ENCODE data around the gene RGS7. TPM values are rescaled to one million over a fixed set of nuclear protein-coding genes. Genes with fewer than 3 reads are reported as not detected.
"Not testable (repeated sequence)": the region's sequence is repeated elsewhere in the genome, so short reads cannot be mapped to it uniquely, and the experiment has no call there.

Gene RGS7
- total RNA-seq, 1 donor from 2014 or later, result not detected

DNA sequence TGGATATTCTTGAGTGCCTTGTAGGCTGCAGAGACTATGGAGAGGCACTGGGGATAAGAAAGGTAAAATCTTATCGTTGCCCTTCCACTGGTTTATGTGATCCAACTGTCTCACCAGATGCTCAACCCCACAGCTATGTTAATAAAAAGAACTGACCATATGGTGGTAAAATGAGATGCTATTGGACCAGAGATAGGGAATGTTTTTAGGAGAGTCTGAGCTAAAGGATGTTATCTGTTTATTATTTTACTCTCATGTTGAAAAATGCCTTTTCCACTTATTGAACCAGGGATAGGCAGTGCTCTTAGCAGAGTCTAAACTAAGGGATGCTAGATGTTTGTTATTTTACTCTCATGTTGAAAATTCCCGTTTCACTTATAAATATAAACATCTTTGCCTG lies 572.2 kb downstream of the RGS7 start:
- no peak for DNase-seq (ENCODE audit: low read depth)

DNA sequence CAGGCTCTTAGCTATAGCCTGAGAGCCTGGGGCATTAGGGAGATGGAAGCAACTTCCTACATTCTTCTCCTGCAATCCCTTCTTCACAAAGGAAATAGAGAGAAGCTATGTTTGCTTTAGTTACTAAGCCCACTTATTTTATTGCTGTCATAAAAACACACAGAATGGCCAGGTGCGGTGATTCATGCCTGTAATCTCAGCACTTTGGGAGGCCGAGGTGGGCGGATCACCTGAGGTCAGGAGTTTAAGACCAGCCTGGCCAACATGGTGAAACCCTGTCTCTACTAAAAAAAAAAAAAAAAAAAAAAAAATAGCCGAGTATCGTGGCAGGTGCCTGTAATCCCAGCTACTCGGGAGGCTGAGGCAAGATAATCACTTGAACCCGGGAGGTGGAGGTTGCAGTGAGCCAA lies 573.3 kb downstream of the RGS7 start:
- peak; percentile 88 for DNase-seq (ENCODE audit: low read depth)

GRCh38 chr1:240776237-240776636 lies 580.8 kb downstream of the RGS7 start:
- DNase-seq (ENCODE audit: low read depth), result no peak

GRCh38 chr1:240772131-240772530 lies 584.9 kb downstream of the RGS7 start:
- DNase-seq (ENCODE audit: low read depth), result no peak

DNA sequence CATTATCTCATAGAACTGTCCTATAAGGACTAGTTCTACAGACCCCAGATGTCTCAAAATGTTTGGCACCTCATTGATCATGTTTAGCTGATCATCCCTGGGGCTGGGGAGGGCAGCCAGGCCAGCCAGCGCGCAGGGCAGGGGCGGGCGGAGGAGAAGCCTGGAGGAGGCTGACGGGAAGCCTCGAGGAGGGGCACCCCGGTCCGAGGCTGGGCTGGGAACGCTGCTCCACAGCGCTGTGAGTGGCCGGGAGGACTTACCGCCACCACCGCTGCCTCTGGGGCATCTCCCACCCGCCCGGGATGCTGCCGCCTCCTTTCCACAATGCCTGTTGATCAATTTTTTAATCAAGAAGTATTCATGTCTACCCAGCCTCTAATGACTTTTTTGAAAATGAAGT lies 585.6 kb downstream of the RGS7 start:
- no peak for DNase-seq (ENCODE audit: low read depth)

DNA sequence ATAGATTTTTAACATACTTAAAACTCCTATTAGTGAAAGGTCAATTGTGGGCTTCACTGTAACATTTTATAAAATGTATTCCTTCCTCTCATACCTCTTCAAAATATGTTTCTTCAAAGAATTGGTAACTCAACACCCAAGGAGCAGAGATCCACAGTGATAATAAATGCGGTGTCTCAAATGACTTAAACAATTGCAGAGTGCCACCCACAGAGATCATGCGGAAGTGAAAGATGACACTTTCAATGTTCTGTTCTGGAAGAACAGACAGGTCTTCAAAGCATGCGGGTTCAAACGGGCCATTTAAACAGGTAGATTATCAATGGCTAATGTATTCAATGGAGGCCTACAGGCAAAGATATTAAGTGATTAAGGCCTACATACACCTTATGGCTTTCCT lies 588.0 kb downstream of the RGS7 start:
- no peak for DNase-seq (ENCODE audit: low read depth)

- no peak for DNase-seq (ENCODE audit: low read depth)
These were observed 590.2 kb downstream of the RGS7 start for GRCh38 chr1:240766831-240767230.

DNA sequence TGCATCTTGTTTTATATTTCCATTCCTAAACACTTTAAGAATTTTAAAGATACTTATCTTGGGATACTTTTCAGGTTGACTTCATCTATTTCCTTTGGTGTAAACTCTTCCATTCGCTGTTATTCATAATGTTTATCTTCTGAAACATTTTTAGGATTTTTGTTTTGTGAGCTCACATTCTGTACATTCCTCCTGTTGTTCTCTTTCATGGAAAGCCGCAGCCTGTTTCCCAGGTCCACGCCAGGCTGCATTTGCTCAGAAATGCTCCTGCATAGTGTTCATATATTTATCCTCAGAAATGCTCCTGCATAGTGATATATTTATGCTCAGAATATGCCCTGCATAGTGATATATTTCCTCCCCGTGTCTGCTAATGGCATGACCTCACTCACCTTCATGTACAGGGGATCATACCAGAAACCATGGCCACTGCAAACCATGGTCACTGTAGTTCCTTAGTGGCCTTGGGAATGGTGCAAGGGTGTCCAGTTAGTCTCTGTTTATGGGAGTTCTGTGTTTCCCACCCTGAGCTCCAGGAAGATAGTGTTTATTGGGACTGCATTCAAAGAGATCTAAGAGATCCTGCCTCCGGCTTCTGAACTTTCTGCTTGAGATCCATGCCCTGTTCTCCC lies 591.2 kb downstream of the RGS7 start:
- peak; percentile 18 for DNase-seq (ENCODE audit: low read depth)

DNA sequence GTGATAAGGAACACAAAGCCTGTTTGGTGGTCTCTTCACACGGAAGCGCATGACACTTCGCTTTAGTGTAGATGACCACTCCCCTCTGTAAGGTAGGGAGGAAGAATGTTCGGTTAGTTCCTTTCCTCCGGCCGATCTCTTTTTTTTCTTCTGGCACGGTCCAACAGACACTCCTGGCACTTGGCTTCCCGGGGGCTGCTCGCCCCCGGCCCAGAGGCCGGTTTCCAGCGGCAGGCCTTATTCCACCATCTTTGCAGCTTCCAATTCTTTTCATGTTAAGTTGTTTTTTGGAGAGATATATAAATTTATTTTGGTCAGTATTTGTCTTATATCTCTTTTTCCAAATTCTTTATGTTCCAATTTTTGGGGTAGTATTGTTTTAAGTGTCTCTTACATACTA lies 593.2 kb downstream of the RGS7 start:
- DNase-seq (ENCODE audit: low read depth), result no peak

DNA sequence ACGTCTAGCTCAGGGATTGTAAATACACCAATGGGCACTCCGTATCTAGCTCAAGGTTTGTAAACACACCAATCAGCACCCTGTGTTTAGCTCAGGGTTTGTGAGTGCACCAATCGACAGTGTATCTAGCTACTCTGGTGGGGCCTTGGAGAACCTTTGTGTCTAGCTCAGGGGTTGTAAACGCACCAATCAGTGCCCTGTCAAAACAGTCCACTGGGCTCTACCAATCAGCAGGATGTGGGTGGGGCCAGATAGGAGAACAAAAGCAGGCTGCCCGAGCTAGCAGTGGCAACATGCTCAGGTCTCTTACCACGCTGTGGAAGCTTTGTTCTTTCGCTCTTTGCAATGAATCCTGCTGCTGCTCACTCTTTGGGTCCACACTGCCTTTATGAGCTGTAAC lies 593.9 kb downstream of the RGS7 start:
- not testable (repeated sequence) for DNase-seq (ENCODE audit: low read depth)

DNA sequence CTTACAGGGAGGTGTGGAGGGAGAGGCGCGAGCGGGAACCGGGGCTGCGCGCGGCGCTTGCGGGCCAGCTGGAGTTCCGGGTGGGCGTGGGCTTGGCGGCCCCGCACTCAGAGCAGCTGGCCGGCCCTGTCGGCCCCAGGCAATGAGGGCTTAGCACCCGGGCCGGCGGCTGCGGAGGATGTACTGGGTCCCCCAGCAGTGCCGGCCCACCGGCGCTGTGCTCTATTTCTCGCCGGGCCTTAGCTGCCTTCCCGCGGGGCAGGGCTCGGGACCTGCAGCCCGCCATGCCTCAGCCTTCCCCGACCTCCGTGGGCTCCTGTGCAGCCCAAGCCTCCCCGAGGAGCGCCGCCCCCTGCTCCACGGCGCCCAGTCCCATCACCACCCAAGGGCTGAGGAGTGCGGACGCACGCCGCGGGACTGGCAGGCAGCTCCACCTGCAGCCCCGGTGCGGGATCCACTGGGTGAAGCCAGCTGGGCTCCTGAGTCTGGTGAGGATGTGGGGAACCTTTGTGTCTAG lies 594.5 kb downstream of the RGS7 start:
- not testable (repeated sequence) for DNase-seq (ENCODE audit: low read depth)

- not testable (repeated sequence) for DNase-seq (ENCODE audit: low read depth)
These were observed 598.2 kb downstream of the RGS7 start for GRCh38 chr1:240758777-240759176.

DNA sequence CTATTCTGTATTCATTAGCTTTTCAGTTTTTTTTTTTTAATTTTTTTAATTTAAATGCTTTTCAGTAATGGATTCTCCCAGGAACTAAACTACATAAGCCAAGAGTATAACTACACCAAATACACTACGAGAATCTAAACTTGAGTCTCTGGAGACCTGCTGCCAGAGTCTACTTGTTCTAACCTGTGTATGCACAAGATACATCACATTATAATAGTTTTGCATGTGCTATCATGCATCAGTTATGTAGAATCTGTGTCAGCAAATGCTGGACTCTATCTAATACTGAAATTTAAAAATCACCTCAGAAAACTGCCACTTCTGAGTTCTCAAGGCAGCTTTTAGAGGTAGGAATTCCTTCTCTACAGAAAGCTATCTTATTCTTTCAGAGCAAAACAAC lies 598.7 kb downstream of the RGS7 start:
- no peak for DNase-seq (ENCODE audit: low read depth)

DNA sequence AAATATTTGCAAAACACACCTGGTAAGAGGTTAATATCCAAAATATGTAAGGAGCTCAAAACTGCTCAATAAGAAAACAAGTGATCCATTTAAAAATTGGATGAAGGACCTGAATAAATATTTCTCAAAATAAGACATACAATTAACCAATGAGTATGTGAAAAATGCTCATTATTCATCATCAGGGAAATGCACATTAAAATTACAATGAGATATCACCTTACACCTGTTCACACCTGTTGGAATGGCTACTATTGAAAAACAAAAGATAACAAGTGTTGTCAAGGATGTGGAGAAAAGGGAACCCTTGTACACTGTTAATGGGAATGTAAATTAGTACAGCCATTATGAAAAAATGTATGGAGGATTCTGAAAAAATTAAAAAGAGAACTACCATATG lies 609.1 kb downstream of the RGS7 start:
- DNase-seq (ENCODE audit: low read depth), result no peak

DNA sequence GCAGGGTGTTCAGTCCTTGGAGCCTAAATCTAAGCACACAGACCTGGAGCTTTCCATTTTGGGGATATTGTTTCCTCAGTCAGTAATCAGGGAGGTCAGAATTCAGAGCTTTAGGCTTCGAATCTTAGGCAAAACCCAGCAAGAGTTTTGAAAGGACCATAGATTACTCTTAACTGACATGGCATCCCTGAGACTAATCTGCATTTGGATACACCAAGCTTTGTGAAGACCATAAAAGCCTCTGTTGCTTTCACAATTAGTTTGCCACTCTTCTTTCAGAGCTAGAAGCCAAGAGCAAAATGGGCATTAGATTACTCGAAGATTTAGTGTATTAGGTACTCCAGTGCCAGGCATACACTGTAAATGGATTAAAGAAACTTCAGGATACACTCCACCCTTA lies 613.3 kb downstream of the RGS7 start:
- DNase-seq (ENCODE audit: low read depth), result no peak

GRCh38 chr1:240739754-240740153 lies 617.3 kb downstream of the RGS7 start:
- no peak for DNase-seq (ENCODE audit: low read depth)

GRCh38 chr1:240739139-240739538 lies 617.9 kb downstream of the RGS7 start:
- no peak for DNase-seq (ENCODE audit: low read depth)

- no peak for DNase-seq (ENCODE audit: low read depth)
These were observed 619.2 kb downstream of the RGS7 start for GRCh38 chr1:240737766-240738265.

GRCh38 chr1:240737298-240737697 lies 619.7 kb downstream of the RGS7 start:
- no peak for DNase-seq (ENCODE audit: low read depth)

DNA sequence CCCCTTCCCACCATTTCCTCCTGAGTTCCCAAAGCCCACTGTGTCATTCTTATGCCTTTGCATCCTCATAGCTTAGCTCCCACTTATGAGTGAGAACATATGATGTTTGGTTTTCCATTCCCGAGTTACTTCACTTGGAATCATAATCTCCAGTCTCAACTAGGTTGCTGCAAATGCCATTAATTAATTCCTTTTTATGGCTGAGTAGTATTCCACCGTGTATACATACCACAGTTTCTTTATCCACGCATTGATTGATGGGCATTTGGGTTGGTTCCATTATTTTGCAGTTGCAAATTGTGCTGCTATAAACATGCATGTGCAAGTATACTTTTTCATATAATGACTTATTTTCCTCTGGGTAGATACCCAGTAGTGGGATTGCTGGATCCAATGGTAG lies 622.3 kb downstream of the RGS7 start:
- DNase-seq (ENCODE audit: low read depth), result not testable (repeated sequence)

- DNase-seq (ENCODE audit: low read depth), result no peak
These were observed 623.0 kb downstream of the RGS7 start for GRCh38 chr1:240734001-240734400.

DNA sequence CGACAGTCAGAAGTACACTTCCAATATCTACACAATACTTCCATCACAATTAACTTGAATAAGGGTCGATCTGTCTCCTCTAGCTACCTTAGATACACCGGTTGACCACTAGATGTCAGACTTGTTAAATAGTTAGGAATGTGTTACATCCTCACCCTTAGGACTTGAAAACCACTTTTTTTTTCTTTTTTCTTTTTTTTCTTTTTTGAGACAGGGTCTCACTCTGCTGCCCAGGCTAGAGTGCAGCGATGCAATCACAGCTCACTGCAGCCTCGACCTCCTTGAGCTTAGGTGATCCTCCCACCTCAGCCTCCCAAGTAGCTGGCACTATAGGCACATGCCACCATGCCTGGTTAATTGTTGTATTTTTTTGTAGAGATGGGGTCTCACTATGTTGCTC lies 624.6 kb downstream of the RGS7 start:
- DNase-seq (ENCODE audit: low read depth), result peak; percentile 72

Measured in renal cortical epithelial cell (primary cell).